HEK293T (cell line): ENCODE measurements around the gene CERCAM.

ENCODE experiments used
- ELF4 ChIP-seq: fragments of 450-650 bp; IDR thresholded peaks from 2 replicates; pipeline ENCODE4 v1.6.1; 2017; ENCODE audit warnings: antibody characterized with exemption
- FOXK2 ChIP-seq: fragments of 450-650 bp; IDR thresholded peaks from 2 replicates; pipeline ENCODE4 v1.6.1; 2016; ENCODE audit warnings: mild to moderate bottlenecking

DNA sequence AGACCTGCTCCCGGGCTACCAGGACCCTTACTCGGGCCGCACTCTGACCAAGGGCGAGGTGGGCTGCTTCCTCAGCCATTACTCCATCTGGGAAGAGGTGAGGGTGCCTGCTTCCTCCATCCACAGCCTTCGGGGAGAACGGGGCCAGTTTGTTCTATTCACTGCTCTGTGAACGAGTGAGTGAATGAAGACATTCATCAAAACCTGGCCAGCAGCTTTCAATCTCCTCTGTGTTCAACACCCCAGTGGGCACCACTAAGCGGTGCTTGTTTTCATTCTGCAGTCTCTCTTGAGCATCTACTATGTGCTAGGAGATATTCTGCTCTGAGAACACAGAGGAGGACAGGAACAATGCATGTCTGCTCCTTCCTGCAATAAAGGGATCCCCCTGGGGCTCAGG is 10.6 kb downstream of the CERCAM start:
- TF ChIP-seq ELF4 = no peak
- TF ChIP-seq FOXK2 = no peak
